ENCODE data around the gene NUBPL.
A peak's percentile ranks its signal among the peaks of the same experiment; 100 is the strongest.

Gene NUBPL

GRCh38 chr14:31690056-31690455 lies 128.9 kb downstream of the NUBPL start:
- TF ChIP-seq, protein P1, sequence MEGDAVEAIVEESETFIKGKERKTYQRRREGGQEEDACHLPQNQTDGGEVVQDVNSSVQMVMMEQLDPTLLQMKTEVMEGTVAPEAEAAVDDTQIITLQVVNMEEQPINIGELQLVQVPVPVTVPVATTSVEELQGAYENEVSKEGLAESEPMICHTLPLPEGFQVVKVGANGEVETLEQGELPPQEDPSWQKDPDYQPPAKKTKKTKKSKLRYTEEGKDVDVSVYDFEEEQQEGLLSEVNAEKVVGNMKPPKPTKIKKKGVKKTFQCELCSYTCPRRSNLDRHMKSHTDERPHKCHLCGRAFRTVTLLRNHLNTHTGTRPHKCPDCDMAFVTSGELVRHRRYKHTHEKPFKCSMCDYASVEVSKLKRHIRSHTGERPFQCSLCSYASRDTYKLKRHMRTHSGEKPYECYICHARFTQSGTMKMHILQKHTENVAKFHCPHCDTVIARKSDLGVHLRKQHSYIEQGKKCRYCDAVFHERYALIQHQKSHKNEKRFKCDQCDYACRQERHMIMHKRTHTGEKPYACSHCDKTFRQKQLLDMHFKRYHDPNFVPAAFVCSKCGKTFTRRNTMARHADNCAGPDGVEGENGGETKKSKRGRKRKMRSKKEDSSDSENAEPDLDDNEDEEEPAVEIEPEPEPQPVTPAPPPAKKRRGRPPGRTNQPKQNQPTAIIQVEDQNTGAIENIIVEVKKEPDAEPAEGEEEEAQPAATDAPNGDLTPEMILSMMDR (conservative IDR thresholded peaks at IDR 0.05; ENCODE audit: low read depth, low read length), result no peak
- no peak overlapping the region for H3K4me3 ChIP-seq (ENCODE audit: low read length)
- no peak for DNase-seq (ENCODE audit: low read depth)

DNA sequence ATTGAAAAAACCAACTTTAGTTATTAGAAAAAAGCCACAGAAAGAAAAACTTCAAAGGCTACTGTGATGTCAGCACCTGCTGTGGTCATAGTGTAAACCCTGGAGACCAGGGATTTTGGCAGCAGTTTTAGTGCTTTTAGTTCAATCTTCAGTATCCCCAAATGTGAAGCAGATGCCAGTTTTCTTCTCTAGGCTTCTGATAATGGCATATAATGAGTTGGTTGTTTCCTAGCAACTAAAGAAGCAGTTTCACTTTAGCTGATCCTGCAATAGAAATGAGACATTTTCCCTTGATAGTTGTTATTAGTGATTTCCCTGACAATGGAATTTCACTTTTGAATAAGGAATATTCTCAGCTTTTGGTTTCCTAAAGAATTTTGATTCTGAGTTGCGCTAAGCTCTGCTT lies 131.2 kb downstream of the NUBPL start:
- no peak overlapping the region for H3K4me3 ChIP-seq (ENCODE audit: low read length)
- DNase-seq (ENCODE audit: low read depth), result peak; percentile 39
- TF ChIP-seq, protein P1 (conservative IDR thresholded peaks at IDR 0.05; ENCODE audit: low read depth, low read length), result no peak

DNA sequence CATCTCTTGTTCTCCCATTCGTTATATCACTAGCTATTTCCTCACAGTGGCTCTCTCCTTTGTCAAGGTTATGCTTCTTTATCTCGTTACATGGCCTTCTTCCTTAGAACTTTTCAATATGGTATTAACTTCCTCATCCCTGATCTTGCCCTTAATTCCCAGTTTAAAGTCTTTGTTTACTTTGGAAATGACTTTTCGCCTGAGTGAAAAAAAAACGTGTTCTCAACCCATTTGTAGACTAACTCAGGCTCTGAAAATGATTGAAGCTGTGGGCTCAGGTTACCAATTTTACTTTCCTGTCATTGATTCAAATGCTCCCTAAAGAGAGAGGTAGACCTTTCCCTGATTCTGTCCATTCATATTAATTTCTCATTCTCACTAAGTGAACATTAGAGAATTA lies 135.2 kb downstream of the NUBPL start:
- TF ChIP-seq, protein P1 (conservative IDR thresholded peaks at IDR 0.05; ENCODE audit: low read depth, low read length), result no peak
- H3K4me3 ChIP-seq (ENCODE audit: low read length), result no peak overlapping the region
- no peak for DNase-seq (ENCODE audit: low read depth)

- no peak overlapping the region for H3K4me3 ChIP-seq (ENCODE audit: low read length)
- TF ChIP-seq, protein P1 (conservative IDR thresholded peaks at IDR 0.05; ENCODE audit: low read depth, low read length), result no peak
- DNase-seq (ENCODE audit: low read depth), result no peak
Observed at GRCh38 chr14:31699809-31700208, 138.6 kb downstream of the NUBPL start.

GRCh38 chr14:31700282-31701074 lies 139.3 kb downstream of the NUBPL start:
- TF ChIP-seq, protein P1 (conservative IDR thresholded peaks at IDR 0.05; ENCODE audit: low read depth, low read length), result no peak
- no peak for DNase-seq (ENCODE audit: low read depth)
- no peak overlapping the region for H3K4me3 ChIP-seq (ENCODE audit: low read length)

DNA sequence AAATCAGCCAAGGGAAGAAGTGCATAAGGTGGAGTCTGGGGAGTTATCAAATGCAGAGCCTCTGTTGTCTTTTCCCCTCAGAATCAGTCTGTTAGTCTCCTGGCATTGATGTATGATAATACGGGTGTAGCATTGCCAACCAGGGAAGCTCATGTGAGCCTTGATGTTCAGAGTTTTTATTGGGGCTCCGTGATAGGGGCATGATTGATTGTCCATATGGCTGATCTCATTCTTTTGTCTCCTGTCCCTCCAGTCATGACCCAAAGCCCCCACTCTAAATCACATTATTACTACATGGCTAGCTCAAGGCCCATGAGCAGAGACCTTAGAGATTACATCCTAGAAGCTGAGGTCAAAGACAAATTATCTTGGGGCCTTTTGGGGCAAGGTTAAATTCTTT lies 140.9 kb downstream of the NUBPL start:
- no peak for DNase-seq (ENCODE audit: low read depth)
- H3K4me3 ChIP-seq (ENCODE audit: low read length), result no peak overlapping the region
- TF ChIP-seq, protein P1 (conservative IDR thresholded peaks at IDR 0.05; ENCODE audit: low read depth, low read length), result no peak

- TF ChIP-seq, protein P1 (conservative IDR thresholded peaks at IDR 0.05; ENCODE audit: low read depth, low read length), result no peak
- DNase-seq (ENCODE audit: low read depth), result peak; percentile 4
- no peak overlapping the region for H3K4me3 ChIP-seq (ENCODE audit: low read length)
Observed at GRCh38 chr14:31703056-31703455, 141.9 kb downstream of the NUBPL start.
